Measurements from ENCODE around the gene TBC1D25. TPM values are rescaled to one million over a fixed set of nuclear protein-coding genes. Genes with fewer than 3 reads are reported as not detected.

TBC1D25 gene
- total RNA-seq, 3 donors from 2014 or later = 11.3 to 13.0 (median 12.5) TPM

GRCh38 chrX:48492293-48492910 is 47.1 kb upstream of the TBC1D25 start:
- TF ChIP-seq CTCF (IDR thresholded peaks at IDR 0.05) (no peak), POLR2A (IDR thresholded peaks at IDR 0.05) (no peak), POLR2AphosphoS5 (IDR thresholded peaks at IDR 0.05) (no peak)
- no peak overlapping the region for H3K27ac ChIP-seq
- no peak overlapping the region for H3K4me3 ChIP-seq
- peaks cover 0 to 11% of the 10 kb centered on the region in 2 donors for H3K9me3 ChIP-seq
- intact Hi-C loops (cut with DNase I; ENCODE audit: low total_unique reads) = no loop called here
- H3K4me1 ChIP-seq = no peaks in the 10 kb centered on the region
- H3K36me3 ChIP-seq = no peaks in the 10 kb centered on the region
- peaks cover 0 to 30% of the 10 kb centered on the region in 2 donors for H3K27me3 ChIP-seq
- no peak for DNase-seq (ENCODE audit: low spot score in 2 of 2)

GRCh38 chrX:48493890-48494364 is 45.6 kb upstream of the TBC1D25 start:
- no peak for DNase-seq (ENCODE audit: low spot score in 2 of 2)
- TF ChIP-seq CTCF (IDR thresholded peaks at IDR 0.05) = peak in 1 of 3 donors; percentile 19
- TF ChIP-seq POLR2AphosphoS5 (IDR thresholded peaks at IDR 0.05) = no peak
- no peak for TF ChIP-seq POLR2A (IDR thresholded peaks at IDR 0.05)
- H3K4me3 ChIP-seq = no peak overlapping the region
- intact Hi-C loops (cut with DNase I; ENCODE audit: low total_unique reads) = no loop called here
- H3K36me3 ChIP-seq = no peaks in the 10 kb centered on the region
- H3K9me3 ChIP-seq = peaks cover 0 to 11% of the 10 kb centered on the region in 2 donors
- no peak overlapping the region for H3K27ac ChIP-seq
- no peaks in the 10 kb centered on the region for H3K4me1 ChIP-seq
- peaks cover 0 to 33% of the 10 kb centered on the region in 2 donors for H3K27me3 ChIP-seq

- intact Hi-C loops (cut with DNase I; ENCODE audit: low total_unique reads) = no loop called here
- no peaks in the 10 kb centered on the region for H3K36me3 ChIP-seq
- no peak overlapping the region for H3K27ac ChIP-seq
- H3K9me3 ChIP-seq = no peaks in the 10 kb centered on the region
- H3K4me1 ChIP-seq = no peaks in the 10 kb centered on the region
- DNase-seq (ENCODE audit: low spot score in 2 of 2) = no peak
- H3K27me3 ChIP-seq = peaks cover 0 to 32% of the 10 kb centered on the region in 2 donors
- no peak overlapping the region for H3K4me3 ChIP-seq
- no peak for TF ChIP-seq POLR2AphosphoS5 (IDR thresholded peaks at IDR 0.05)
- TF ChIP-seq CTCF (IDR thresholded peaks at IDR 0.05) = no peak
- no peak for TF ChIP-seq POLR2A (IDR thresholded peaks at IDR 0.05)
Measured at GRCh38 chrX:48496660-48497059, 42.9 kb upstream of the TBC1D25 start.

GRCh38 chrX:48497871-48498270 is 41.6 kb upstream of the TBC1D25 start:
- no peak for TF ChIP-seq POLR2AphosphoS5 (IDR thresholded peaks at IDR 0.05)
- TF ChIP-seq POLR2A (IDR thresholded peaks at IDR 0.05) = no peak
- TF ChIP-seq CTCF (IDR thresholded peaks at IDR 0.05) = no peak
- Histone ChIP-seq H3K27me3 (peaks cover 0 to 41% of the 10 kb centered on the region in 2 donors), H3K4me1 (no peaks in the 10 kb centered on the region), H3K9me3 (no peaks in the 10 kb centered on the region), H3K36me3 (no peaks in the 10 kb centered on the region), H3K27ac (no peak overlapping the region), H3K4me3 (no peak overlapping the region)
- DNase-seq (ENCODE audit: low spot score in 2 of 2) = no peak
- intact Hi-C loops (cut with DNase I; ENCODE audit: low total_unique reads) = no loop called here

GRCh38 chrX:48498374-48498809 is 41.1 kb upstream of the TBC1D25 start:
- no peak for TF ChIP-seq POLR2AphosphoS5 (IDR thresholded peaks at IDR 0.05)
- no peak for TF ChIP-seq CTCF (IDR thresholded peaks at IDR 0.05)
- TF ChIP-seq POLR2A (IDR thresholded peaks at IDR 0.05) = no peak
- intact Hi-C loops (cut with DNase I; ENCODE audit: low total_unique reads) = no loop called here
- Histone ChIP-seq H3K4me3 (no peak overlapping the region), H3K36me3 (no peaks in the 10 kb centered on the region), H3K27me3 (peaks cover 0 to 43% of the 10 kb centered on the region in 2 donors), H3K9me3 (no peaks in the 10 kb centered on the region), H3K27ac (no peak overlapping the region), H3K4me1 (no peaks in the 10 kb centered on the region)
- DNase-seq (ENCODE audit: low spot score in 2 of 2) = no peak

Data from breast epithelium (tissue), 4 donors.